HK-2 (cell line): ENCODE measurements around the gene GPR107.

Experiments
- DNase-seq: peaks from one replicate; pipeline ENCODE4 v3.0.0-alpha.2; 2018; ENCODE audit not compliant: unreplicated experiment

Gene GPR107

DNA sequence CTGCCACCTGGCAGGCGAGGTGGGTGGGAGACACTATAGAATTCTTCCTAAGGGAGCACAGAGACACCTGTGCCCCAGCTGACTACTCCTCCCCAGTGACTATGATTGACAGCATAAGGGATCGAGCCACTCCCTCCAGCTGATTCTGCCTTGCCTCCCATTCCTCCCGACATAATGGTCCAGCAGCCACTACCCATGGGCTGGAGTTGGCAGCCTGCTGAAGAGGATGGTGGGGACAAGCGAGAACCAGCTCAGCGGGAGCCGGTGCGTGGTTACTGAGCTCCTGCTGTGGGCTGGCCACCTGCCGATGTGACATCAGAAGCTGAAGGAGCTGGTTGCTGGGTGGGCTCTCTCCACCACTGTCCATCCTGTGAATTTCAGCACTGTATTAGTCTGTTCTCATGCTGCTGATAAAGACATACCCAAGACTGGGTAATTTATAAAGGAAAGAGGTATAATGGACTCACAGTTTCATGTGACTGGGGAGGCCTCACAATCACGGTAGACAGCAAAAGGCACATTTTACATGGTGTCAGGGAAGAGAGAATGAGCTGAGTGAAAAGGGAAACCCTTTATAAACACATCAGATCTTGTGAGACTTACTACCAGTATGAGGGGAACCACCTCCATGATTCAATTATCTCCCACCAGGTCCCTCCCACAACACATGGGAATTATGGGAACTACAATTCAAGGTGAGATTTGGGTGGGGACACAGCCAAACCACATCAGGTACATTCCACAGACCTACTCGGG lies 106.4 kb downstream of the GPR107 start:
- no peak for DNase-seq

DNA sequence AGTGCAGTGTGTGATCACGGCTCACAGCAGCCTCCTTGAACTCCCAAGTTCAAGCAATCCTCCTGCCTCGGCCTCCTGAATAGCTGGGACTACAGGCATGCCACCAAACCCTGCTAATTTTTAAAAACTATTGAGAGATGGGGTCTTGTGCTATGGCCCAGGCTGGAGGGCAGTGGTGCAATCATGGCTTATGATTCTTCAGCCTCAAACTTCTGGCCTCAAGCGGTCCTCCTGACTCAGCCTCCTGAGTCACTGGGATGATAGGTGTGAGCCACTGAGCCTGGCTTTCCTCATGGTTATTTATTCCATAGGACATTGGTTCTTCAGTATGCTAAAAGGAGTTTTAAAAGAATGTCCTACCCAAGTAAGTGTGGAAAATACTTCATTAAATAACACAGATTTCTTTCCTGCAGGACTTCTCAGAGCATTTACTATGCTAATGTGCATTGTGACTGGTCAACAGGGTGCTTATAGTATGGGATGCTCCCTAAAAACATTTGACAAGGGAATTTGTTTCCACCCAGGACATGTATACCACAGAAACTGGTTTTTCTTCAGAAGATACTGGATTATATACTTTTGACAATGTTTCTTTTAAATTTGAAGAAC lies 107.3 kb downstream of the GPR107 start:
- DNase-seq: no peak

DNA sequence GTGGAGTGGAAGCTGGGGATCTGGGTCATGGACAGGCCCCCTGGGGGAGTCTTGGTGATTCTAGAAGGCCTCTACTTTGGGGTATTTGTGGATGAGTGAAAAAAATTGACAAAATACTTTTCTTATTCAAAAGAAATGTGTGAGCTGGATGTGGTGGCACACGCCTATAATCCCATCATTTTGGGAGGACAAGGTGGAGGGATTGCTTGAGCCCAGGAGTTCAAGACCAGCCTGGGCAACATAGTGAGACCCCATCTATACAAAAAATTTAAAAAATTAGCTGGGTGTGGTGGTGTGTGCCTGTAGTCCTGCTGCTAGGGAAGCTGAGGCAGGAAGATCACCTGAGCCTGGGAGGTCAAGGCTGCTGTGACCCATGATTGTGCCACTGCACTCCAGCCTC lies 111.9 kb downstream of the GPR107 start:
- DNase-seq: no peak

DNA sequence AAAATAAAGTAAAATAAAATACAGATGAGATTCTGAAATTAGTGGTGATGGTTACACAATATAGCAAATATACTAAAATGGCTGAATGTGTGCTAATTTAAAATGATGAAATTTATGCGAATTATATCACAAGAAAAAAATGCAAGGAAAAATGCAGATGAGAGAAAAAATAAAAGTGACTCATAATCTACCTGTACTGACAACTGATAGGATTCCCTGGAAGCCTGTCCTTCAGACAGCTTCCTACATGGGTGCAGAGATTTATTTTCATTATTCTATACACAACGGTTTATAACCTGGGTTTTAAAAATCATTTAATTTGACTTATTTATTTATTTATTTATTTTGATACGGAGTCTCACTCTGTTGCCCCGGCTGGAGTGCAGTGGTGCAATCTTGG lies 112.7 kb downstream of the GPR107 start:
- no peak for DNase-seq

DNA sequence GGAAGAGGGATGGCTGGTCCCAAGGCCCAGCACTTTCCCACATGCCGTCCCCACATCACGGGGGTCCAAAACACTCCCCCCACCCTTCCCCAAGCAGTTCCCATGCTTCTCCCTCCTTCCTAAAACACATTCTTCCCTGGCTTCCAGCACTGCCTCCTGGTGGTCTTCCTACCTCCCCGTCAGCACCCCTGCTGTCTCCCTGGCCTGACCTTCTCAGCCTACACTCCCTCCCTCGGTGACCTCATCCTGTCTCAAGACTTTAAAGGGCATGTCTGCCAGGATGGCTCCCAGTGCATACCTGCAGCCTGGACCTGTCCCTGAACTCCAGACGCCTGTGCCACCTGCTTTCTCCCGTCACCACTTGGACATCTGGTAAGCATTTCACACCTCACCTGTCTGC lies 114.2 kb downstream of the GPR107 start:
- DNase-seq: no peak

DNA sequence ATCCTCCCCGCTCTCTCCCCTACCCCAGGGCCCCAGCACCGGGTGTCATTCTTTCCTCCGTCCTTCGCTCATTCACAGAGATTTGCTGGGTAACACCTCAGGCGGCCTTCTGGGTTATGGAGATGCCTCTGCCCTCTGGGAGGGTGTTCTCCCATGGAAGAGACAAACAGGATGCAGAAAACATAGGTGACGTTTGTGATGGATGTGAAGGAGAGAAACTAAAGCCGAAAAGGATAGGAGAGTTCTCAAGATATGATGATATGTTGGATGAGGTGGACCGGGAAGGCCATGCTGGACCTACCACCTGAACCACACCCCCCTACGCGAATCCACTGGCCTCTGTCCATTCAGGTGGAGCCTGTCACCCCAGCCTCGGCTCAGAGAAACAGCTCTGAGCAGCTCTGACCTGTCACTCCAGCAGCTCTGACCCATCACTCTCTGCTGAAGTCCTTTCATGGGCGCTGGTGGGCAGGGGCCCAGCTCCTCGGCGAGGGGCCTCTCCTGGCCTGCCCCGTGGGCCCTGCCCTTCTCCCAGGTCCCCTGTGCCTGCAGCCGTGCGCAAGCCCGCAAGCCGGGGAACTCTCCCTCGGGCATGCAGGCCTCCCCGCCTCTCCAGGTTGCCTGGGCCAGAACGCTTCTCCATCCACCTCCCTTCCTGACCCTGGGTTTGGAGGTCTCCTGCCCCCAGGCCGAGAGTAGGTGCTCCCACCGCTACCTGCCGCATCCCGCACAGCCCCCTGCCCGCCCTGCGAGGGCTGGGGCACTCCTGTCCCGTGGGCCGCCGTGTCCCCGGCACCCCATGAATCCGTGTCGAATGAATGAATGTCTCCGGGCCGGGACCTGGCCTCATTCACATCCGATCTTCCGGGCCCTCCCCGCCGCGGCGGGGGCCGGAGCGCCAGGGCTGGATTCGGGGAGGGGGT lies 117.8 kb downstream of the GPR107 start:
- no peak for DNase-seq

DNA sequence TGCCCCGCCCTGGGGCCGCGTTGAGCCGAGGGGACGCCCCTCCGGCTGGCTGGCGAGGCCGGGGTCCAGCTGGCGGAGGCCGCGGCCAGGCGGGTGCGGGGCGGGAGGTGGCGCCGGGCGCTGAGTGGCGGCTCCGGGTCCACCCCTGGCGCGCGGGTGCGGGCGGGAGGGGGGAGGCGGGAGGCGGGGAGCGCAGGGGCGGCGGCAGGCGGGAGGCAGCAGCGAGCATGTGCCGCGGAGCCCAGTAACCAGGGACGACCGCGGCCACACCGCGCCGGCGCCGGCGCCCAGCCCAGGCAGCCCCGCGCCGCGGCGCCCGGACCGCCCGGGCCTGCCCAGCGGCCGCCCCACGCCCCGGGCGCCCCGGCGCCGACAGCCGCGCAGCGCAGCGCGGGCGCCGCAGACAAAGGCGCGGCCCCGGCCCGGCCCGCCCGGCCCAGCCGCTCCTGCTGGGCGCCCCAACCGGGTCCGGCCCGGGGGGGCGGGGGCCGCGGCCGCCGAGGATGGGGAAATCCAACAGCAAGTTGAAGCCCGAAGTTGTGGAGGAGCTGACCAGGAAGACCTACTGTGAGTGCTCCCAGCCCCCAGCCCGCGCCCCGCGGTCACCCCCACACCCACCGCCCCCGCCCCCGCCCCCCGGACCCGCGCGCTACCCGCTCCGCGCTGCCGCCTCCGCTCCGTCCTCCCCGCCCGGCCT lies 118.6 kb downstream of the GPR107 start, which contains the start of gene NCS1:
TSS of gene NCS1 (plus strand) at position 244 of the 697 bp plus-strand sequence. CDS start at position 504, 260 bp downstream.
- DNase-seq: peak; percentile 83

DNA sequence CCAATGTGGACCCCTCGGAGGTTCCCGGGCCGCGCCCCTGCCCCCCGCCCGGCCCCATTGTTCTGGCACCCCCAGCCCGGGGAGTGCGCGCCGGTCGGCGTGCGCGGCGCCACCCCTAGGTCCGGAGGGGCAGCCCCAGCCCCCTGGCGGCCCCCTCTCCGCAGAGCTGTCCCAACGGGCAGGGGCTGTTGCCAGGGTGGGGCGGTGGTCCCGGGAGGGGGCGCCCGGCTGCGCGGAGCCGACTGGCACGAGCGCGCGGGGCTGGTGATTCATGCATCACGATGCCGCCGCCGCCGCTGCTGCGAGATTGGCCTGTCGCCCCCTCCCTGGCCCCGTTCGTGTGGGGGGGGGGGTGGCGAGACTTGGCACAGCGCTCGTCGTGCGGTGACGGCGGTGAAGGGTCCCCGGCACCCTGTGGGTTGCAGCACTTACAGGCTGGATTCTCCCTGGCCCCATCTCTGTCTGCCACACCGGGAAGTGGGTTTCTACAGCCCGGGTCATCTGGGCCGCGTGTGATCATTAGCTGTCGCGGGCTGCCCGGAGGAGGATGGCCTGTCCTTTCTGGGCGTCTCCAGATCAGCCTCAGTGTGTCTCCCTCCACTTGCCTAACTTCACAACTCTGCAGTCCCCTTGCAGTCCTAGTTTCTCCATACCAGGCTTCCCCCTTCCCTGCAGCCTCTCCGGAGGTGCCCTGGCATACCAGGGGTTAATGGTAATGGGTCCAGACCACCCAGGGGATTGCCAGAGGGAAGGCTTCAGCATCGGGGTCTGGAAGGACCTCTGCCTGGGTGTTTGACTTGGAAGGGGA lies 119.4 kb downstream of the GPR107 start:
- DNase-seq: peak; percentile 59

DNA sequence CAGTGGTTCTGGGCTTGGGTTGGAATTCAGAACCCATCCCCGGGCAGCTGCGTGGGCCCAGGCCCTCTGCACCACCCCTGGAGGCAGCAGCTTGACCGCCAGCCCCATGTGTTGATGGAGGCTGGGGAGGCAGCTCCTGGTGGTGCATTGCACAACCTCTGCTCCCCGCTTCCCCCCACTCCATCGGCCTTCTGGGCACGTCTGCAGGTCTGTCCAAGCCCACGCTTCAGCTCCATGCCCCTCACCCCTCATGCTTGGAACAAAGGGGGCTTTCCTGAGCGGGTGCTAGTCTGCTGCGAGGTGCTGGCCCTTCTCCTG lies 119.9 kb downstream of the GPR107 start:
- no peak for DNase-seq

DNA sequence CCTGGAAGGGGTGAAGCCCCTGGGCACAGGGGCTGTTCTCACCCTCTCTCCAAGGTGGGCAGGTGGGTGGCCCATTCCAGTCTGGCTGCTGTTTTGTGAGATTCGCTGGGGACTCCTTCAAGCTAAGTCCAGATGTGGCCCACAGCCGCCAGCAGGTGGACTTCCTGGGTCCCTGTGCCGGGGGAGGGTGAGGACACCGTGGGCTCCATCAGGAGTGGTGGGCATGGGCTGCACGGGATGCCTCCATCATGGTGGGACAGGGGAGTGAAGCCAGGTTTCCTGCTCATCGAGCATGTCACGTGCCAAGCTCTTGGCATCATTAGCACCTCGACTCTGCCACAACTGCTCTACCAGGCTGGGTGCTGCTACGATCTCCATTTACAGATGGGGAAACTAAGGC lies 120.3 kb downstream of the GPR107 start:
- DNase-seq: no peak

DNA sequence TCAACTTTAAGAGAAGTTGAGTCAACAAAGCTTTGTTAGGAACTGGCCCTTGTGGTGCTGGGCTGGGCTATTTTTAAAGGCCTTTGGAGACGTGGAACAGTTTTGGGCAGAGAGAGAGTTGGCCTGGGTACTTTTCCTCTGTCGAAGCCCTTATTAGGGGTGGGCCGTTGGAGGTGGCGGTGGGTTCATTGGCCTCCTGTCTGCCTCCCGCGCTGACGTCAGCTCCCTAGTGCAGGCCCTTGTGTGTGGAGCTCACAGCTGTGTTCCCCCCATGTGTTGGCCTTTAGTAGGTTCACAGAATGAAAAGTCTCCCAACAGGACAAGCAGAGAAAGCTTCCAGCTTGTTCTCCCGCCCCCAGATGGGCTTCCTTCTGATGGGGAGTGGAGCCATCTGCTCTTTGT lies 121.2 kb downstream of the GPR107 start:
- no peak for DNase-seq

DNA sequence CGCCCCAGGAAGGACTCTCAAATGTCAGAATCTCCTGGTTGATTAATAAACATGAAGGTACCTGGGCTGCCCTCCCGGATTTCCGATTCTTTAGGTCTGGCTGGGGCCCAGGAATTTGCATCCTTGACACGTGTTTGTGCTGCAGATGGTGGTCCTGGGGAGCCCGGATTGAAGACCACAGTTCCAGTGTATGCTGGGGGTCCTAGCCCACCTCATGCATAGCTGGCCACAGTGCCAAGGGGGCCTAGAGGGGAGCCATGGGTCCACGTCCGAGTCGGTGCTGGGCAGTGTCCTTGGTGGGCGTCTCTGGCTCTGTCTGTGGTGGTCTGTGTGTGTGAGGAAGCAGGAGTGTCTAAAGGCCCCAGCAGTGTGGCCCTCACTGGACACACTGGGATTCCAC lies 121.6 kb downstream of the GPR107 start:
- no peak for DNase-seq

DNA sequence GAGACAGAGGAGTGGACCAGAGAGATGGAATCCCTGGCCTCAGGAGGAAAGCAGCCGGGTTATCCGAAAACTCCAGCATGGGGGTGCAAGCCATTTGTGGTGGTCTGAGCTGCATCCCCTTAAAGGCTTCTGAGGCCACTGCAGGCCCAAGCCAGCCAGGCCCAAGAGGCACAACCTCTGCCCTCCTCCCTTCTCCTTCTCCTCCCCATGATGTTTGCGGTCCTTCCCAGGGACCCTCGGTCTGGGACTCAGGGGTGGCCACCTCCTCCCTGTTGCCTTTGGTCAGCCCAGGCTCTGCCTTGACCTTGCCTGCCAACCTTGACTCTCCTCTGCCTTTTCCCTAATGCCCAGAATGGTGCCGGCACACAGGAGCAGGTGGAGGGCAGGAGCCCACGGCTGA lies 123.1 kb downstream of the GPR107 start:
- DNase-seq: no peak

DNA sequence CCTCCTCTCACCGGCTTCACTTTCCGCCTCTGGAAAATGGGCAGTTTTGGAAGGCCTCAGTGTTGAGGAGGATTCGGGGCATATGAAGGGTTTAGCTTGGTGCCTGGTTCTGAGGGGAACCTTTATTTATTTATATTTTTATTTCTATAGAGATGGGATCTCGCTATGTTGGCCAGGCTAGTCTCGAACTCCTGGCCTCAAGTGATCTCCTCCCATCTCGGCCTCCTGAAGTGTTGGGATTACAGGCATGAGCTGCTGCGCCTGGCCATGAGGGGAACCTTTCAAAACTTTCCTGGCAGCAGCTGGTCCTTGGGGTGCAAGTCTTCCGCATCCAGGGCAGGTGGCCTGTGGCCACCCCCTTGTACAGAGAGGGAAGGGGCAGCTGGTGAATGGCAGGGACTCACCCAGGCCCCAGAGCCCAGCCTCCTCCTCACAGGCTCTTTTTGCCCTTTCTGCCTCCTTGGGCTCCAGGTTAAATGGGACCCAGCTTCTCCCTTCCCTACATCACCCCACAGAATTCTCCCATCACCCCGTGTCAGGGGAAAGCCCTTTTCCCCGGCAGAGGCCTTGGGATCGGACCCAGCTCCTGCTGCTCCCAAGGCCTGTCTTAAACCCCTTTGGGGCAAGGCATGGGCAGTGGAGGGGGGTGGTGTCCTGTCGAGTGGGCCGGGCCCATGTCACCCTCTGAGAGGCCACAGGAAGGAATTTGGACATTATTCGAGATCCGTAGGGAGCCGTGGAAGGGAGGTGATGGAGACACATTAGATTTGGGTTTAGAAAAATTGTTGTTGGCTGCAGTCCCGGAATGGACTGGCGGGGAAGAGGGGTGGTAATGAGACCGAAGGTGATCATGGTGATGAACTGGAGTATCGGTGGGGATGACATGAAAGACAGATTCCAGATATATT lies 124.4 kb downstream of the GPR107 start:
- DNase-seq: no peak

DNA sequence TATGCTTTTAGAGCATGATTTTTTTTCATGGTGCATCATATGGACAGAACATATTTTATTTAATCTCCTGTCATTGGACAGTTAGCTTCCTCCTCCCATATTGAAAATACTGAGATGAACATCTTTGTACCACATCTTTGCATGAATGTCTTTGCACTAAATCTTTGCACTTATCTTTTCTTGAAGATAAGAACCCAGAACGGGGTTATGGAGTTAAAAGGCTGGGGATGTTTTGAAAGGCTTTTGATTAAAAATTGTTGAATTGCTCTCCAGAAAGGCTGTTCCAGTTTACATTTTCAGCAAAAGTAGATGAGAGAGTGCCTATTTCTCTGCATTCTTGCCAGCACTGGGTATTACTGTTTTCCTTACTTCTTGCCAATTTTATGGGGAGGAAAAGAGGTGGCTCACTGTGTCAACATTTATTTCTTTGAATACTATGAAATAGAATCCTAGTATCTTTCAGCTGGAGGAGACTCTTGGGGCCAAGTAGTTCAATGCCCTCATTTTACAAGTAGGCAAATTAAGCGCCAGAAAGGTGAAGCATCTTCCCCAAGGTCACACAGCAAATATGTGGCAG lies 125.7 kb downstream of the GPR107 start:
- DNase-seq: no peak

DNA sequence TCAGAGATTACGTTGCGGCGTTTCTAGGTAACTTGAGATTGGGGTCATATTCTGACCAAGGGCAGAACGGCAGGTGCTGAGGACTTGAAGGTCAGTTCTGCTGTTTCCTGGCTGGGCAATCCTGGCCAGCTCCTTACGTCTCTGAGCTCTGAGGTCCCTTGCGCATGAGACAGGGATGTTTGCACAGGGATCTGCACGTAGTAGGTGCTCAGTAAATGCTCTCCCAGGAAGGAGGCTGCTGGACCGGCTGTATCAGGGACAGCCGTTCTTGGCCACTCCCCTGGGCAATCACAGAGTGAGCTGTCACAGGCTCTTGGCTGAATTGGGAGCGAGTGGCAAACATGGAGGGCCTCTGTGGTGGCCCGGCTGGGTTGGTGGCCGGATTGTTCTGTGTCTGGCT lies 126.8 kb downstream of the GPR107 start:
- no peak for DNase-seq

DNA sequence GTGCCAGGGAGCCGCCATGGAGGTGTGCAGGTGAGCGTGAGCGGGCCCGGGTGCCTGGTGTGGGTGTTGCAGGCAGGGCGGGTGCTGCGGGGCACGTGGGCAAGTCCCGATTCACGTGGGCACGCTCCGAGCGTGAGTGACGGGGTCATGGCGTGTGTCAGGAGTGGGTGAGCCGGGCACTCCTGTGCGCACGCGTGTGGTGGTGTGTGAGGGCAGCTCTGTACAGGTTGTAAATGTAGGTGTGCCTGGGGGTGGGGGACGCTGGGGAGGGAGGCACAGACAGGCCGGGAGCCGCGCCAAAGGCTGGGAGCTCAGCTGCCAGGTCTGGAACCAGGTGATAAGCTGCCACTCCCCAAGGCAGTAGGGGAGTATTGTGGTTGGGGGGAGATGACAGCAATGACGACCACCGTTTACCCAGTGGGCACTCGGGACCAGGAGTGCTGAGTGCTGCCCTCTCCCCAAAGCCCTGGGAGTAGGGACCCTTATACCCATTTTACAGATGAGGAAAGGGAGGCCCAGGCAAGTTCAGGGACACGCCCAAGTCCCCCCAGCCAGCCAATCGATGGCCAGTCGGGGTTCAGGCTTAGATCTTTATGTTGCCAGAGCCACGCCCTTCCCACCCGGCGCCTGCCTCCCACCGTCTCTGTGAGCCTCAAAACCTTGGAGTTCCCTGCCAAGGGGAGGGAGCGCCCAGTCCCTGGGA lies 128.1 kb downstream of the GPR107 start:
- no peak for DNase-seq

DNA sequence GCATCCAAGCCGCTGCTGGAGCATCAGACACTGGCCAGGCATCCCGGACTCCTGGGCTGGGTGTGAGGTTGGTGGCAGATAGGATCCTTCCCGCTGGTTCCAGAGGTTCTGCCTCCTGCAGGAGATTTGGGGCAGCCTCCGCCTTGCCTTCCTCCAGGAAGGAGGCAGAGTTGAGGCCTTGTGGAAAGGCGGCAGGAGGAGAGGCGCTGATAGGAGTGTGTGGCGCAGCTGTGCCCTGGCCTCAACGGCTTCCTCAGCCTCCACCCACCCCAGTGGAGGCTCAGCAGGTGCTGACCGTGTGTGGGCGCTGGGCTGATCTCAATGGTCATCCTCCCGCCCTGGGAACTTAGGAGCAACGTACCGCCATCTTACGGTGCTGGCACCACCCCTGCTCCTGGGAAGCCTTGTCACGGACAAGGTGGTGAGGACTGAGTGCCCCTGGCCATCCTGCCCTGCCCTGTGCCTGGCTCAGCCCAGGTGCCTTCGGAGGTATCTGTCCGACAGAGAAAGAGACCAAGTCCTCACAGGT lies 128.7 kb downstream of the GPR107 start:
- peak; percentile 35 for DNase-seq
